ENCODE data around the gene CHCHD5. TPM values are rescaled to one million over a fixed set of nuclear protein-coding genes. Genes with fewer than 3 reads are reported as not detected.

The CHCHD5 gene
- total and polyA plus RNA-seq, 2 experiments from 2014 or later, result 34.9 to 74.4 TPM

DNA sequence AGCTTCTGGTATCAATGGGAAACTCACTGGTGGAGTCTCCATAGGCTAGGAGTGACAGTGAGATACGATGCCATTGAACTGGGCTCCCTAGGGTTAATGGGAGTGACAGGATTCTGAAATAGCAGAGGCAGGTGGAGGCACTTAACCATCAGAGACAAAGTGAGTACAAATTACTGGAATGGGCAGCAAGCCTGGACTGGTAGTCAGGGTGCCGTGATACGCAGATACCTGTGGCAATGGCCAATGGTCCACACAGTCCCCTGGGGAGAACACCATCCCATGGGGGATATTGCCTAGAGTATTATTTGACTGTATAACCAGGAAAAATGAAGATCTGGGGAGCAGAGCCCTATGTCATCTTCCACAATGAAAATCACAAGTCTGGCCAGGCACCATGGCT is 17.3 kb downstream of the CHCHD5 start:
- no peak overlapping the region for H3K27ac ChIP-seq
- TF ChIP-seq, protein P1, sequence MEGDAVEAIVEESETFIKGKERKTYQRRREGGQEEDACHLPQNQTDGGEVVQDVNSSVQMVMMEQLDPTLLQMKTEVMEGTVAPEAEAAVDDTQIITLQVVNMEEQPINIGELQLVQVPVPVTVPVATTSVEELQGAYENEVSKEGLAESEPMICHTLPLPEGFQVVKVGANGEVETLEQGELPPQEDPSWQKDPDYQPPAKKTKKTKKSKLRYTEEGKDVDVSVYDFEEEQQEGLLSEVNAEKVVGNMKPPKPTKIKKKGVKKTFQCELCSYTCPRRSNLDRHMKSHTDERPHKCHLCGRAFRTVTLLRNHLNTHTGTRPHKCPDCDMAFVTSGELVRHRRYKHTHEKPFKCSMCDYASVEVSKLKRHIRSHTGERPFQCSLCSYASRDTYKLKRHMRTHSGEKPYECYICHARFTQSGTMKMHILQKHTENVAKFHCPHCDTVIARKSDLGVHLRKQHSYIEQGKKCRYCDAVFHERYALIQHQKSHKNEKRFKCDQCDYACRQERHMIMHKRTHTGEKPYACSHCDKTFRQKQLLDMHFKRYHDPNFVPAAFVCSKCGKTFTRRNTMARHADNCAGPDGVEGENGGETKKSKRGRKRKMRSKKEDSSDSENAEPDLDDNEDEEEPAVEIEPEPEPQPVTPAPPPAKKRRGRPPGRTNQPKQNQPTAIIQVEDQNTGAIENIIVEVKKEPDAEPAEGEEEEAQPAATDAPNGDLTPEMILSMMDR (IDR thresholded peaks at IDR 0.05; ENCODE audit: low read depth, low read length), result no peak

DNA sequence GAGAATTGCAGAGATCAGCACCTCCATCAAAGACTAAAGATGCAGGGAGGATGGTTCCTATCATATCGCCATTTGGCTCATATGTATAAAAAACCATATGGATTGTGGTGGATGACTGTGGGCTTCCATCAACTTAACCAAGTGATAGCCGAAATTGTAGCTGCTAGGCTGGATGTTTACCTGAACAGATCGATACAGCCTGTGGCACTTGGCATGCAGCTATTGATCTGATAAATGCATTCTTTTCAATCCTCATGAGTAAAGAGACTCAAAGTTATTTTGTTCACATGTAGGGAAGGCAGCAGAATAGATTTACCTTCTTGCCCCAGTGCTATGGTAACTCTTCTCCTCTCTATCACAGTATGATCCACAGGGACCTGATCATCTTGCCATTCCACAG is 18.5 kb downstream of the CHCHD5 start:
- H3K27ac ChIP-seq, result no peak overlapping the region
- H3K9me3 ChIP-seq (ENCODE audit: low read depth), result no peaks in the 10 kb centered on the region
- no peaks in the 10 kb centered on the region for H3K36me3 ChIP-seq
- no peaks in the 10 kb centered on the region for H3K27me3 ChIP-seq
- no peak overlapping the region for H3K4me3 ChIP-seq
- DNase-seq (ENCODE audit: low read depth in 1 of 2, low spot score in 1 of 2), result no peak
- TF ChIP-seq, protein P1 (IDR thresholded peaks at IDR 0.05; ENCODE audit: low read depth, low read length), result no peak
- no peaks in the 10 kb centered on the region for H3K4me1 ChIP-seq (ENCODE audit: low read depth)

More for the DNA sequence above, 17.3 kb downstream of the CHCHD5 start:
- Histone ChIP-seq H3K27me3 (no peaks in the 10 kb centered on the region), H3K4me1 (ENCODE audit: low read depth) (no peaks in the 10 kb centered on the region), H3K4me3 (no peak overlapping the region), H3K9me3 (ENCODE audit: low read depth) (no peaks in the 10 kb centered on the region), H3K36me3 (no peaks in the 10 kb centered on the region)
- DNase-seq (ENCODE audit: low read depth in 1 of 2, low spot score in 1 of 2), result no peak

DNA sequence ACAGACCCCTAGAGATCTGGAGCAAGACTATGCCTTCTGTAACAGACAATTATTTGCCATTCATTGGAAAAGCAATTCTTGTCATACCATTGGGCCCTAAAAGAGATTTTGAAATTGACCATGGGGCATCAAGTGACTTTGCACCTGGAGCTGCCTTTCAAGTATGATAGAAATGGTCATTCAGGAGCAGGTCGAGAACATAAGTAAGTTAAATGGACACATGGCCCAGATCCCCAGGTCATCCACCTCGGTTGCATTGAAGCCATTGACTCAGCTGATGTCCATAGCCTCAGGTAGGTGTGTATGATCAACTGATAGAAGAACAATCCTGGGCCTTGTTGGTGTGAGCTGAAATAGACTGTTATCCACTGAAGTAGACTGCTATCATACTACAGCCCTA is 19.3 kb downstream of the CHCHD5 start:
- no peak for DNase-seq (ENCODE audit: low read depth in 1 of 2, low spot score in 1 of 2)
- TF ChIP-seq, protein P1 (IDR thresholded peaks at IDR 0.05; ENCODE audit: low read depth, low read length), result no peak
- no peak overlapping the region for H3K4me3 ChIP-seq
- H3K27me3 ChIP-seq, result no peaks in the 10 kb centered on the region
- H3K4me1 ChIP-seq (ENCODE audit: low read depth), result no peaks in the 10 kb centered on the region
- H3K9me3 ChIP-seq (ENCODE audit: low read depth), result no peaks in the 10 kb centered on the region
- no peak overlapping the region for H3K27ac ChIP-seq
- H3K36me3 ChIP-seq, result no peaks in the 10 kb centered on the region

DNA sequence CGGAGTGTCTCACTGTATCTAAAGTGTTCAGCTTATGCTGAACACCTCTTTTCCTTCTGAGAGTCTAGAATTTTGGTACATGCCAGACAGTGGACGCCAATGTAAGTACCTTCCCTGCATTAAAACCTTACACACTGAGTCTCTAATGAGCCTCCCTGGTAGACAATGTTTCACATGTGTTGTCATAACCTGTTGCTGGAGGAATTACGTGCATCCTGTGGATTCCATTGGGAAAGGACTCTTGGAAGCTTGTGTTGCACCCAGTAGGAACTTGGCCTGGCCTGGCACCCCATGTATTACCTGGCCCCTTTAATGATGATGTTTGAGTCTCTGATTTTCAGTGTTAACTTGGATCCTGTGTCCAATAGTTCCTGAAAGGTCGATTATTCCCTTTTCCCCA is 20.5 kb downstream of the CHCHD5 start:
- Histone ChIP-seq H3K4me3 (no peak overlapping the region), H3K36me3 (no peaks in the 10 kb centered on the region), H3K4me1 (ENCODE audit: low read depth) (no peaks in the 10 kb centered on the region), H3K9me3 (ENCODE audit: low read depth) (no peaks in the 10 kb centered on the region), H3K27ac (no peak overlapping the region), H3K27me3 (no peaks in the 10 kb centered on the region)
- TF ChIP-seq, protein P1 (IDR thresholded peaks at IDR 0.05; ENCODE audit: low read depth, low read length), result no peak
- no peak for DNase-seq (ENCODE audit: low read depth in 1 of 2, low spot score in 1 of 2)

DNA sequence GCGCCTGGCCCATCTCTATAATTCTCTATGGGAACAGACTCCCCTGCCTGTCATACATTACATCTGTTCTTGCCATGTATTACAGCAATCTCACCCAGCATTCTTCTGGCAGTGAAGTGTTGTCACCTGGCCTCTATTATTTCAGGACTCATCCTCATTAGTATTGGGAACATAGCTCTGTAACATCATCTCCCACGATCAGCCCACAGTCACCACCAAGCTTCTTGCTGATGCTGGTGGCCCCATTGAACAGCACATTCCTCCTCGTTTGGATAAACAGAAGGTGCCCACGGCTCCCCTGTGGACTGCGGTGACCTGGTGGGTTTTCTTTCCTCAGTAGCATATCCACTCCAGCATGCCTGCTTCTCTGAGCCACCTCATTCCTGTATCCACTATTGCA is 21.5 kb downstream of the CHCHD5 start:
- TF ChIP-seq, protein P1 (IDR thresholded peaks at IDR 0.05; ENCODE audit: low read depth, low read length), result no peak
- Histone ChIP-seq H3K36me3 (no peaks in the 10 kb centered on the region), H3K27me3 (no peaks in the 10 kb centered on the region), H3K4me3 (no peak overlapping the region), H3K4me1 (ENCODE audit: low read depth) (no peaks in the 10 kb centered on the region), H3K9me3 (ENCODE audit: low read depth) (no peaks in the 10 kb centered on the region), H3K27ac (no peak overlapping the region)
- DNase-seq (ENCODE audit: low read depth in 1 of 2, low spot score in 1 of 2), result no peak

DNA sequence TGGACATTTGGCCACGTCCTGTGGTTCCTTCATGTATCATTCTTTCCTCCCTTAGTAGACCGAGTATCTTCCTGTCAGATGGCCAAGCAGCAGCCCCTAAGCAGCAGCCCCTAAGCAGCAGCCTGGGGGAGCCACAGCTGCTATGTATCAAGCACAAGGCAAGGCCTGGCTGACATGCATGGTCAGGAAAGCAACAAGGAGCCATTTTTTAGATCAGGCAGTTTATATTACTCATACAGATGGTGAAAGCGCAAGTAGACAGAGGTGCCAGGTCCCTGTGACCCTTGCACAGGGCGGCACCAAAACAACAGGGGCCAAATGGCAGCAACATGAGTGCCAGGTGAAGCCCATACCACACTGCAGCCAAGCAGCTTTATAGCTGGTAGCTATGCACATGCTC is 22.1 kb downstream of the CHCHD5 start:
- Histone ChIP-seq H3K27me3 (no peaks in the 10 kb centered on the region), H3K4me3 (no peak overlapping the region), H3K36me3 (no peaks in the 10 kb centered on the region), H3K27ac (no peak overlapping the region), H3K4me1 (ENCODE audit: low read depth) (no peaks in the 10 kb centered on the region), H3K9me3 (ENCODE audit: low read depth) (no peaks in the 10 kb centered on the region)
- DNase-seq (ENCODE audit: low read depth in 1 of 2, low spot score in 1 of 2), result peak in 1 of 2 donors; percentile 44
- TF ChIP-seq, protein P1 (IDR thresholded peaks at IDR 0.05; ENCODE audit: low read depth, low read length), result no peak
